ENCODE data around the gene PSPN. TPM values are rescaled to one million over a fixed set of nuclear protein-coding genes. Genes with fewer than 3 reads are reported as not detected.

The PSPN gene
- total RNA-seq, 1 experiment from 2014 or later = 3.4 TPM

GRCh38 chr19:6413721-6414643 is 38.2 kb upstream of the PSPN start:
- ATAC-seq (no peak), DNase-seq (ENCODE audit: low read depth, low spot score) (no peak)
- H3K4me2 ChIP-seq (ENCODE audit: low read length) = no peak overlapping the region
- BruUV-seq (replicated peaks) = TSS peak; percentile 50
- H3K9ac ChIP-seq (ENCODE audit: low read length) = no peak overlapping the region
- no peaks in the 10 kb centered on the region for H3K9me3 ChIP-seq (ENCODE audit: control insufficient read depth in 1 of 2, insufficient read depth in 1 of 2, low read depth in 1 of 2, low read length in 2 of 2)
- no peaks in the 10 kb centered on the region for H3K27me3 ChIP-seq (ENCODE audit: insufficient read depth, low read length)
- RAD21 ChIA-PET (ENCODE audit: low non-redundant PET in 1 of 2, low total read pairs in 2 of 2, uncharacterized antibody in 2 of 2, unreplicated experiment in 2 of 2) = no interaction called here
- no peak overlapping the region for H3K4me3 ChIP-seq (replicated peaks in 1 of 2; ENCODE audit: low read depth in 1 of 2, low read length in 2 of 2)
- peaks cover 39 to 45% of the 10 kb centered on the region in 2 experiments for H3K36me3 ChIP-seq (ENCODE audit: control insufficient read depth in 1 of 2, insufficient read depth in 2 of 2, low read length in 2 of 2)
- H3K9me2 ChIP-seq (ENCODE audit: insufficient read depth) = no peaks in the 10 kb centered on the region
- H3K79me2 ChIP-seq (ENCODE audit: insufficient read depth, low read length) = peaks cover 26% of the 10 kb centered on the region
- intact Hi-C loops (cut with micrococcal nuclease) = no loop called here
- CTCF ChIA-PET = no interaction called here
- H3K27ac ChIP-seq (ENCODE audit: low read depth, low read length) = no peak overlapping the region
- no peak overlapping the region for H2AFZ ChIP-seq (ENCODE audit: low read depth, low read length, poor library complexity, severe bottlenecking)
- H3K4me1 ChIP-seq (ENCODE audit: control insufficient read depth in 1 of 2, insufficient read depth in 2 of 2, low read length in 2 of 2) = no peaks in the 10 kb centered on the region
- no peaks in the 10 kb centered on the region for H4K20me1 ChIP-seq (ENCODE audit: insufficient read depth)
- POLR2A ChIA-PET = no interaction called here
- TF ChIP-seq ZFX (IDR thresholded peaks at IDR 0.05) = no peak
- 0 out of 6 replicates have a peak, but pooled peaks of 1 of the 3 experiments have one; percentile 10 for TF ChIP-seq CTCF (IDR thresholded peaks at IDR 0.05 in 2 of 3, conservative IDR thresholded peaks at IDR 0.05 in 1 of 3; ENCODE audit: borderline replicate concordance in 1 of 3, insufficient read depth in 1 of 3, low read depth in 2 of 3, low read length in 2 of 3)
- TF ChIP-seq CEBPB (IDR thresholded peaks at IDR 0.05; ENCODE audit: low read depth) = no peak

- ChIA-PET POLR2A (no interaction called here), RAD21 (ENCODE audit: low non-redundant PET in 1 of 2, low total read pairs in 2 of 2, uncharacterized antibody in 2 of 2, unreplicated experiment in 2 of 2) (no interaction called here), CTCF (no interaction called here)
- Histone ChIP-seq H3K36me3 (ENCODE audit: control insufficient read depth in 1 of 2, insufficient read depth in 2 of 2, low read length in 2 of 2) (peaks cover 32 to 38% of the 10 kb centered on the region in 2 experiments), H3K4me2 (ENCODE audit: low read length) (no peak overlapping the region), H2AFZ (ENCODE audit: low read depth, low read length, poor library complexity, severe bottlenecking) (no peak overlapping the region), H3K4me1 (ENCODE audit: control insufficient read depth in 1 of 2, insufficient read depth in 2 of 2, low read length in 2 of 2) (no peaks in the 10 kb centered on the region), H3K27me3 (ENCODE audit: insufficient read depth, low read length) (no peaks in the 10 kb centered on the region), H3K27ac (ENCODE audit: low read depth, low read length) (no peak overlapping the region), H4K20me1 (ENCODE audit: insufficient read depth) (no peaks in the 10 kb centered on the region), H3K9ac (ENCODE audit: low read length) (no peak overlapping the region), H3K9me2 (ENCODE audit: insufficient read depth) (no peaks in the 10 kb centered on the region), H3K9me3 (ENCODE audit: control insufficient read depth in 1 of 2, insufficient read depth in 1 of 2, low read depth in 1 of 2, low read length in 2 of 2) (no peaks in the 10 kb centered on the region), H3K79me2 (ENCODE audit: insufficient read depth, low read length) (peaks cover 19% of the 10 kb centered on the region; the same call in 1 of the 2 replicates), H3K4me3 (replicated peaks in 1 of 2; ENCODE audit: low read depth in 1 of 2, low read length in 2 of 2) (no peak overlapping the region)
- ATAC-seq = no peak
- DNase-seq (ENCODE audit: low read depth, low spot score) = no peak
- BruUV-seq (replicated peaks) = no TSS peak
- intact Hi-C loops (cut with micrococcal nuclease) = no loop called here
- no peak for TF ChIP-seq SP1 (IDR thresholded peaks at IDR 0.05; ENCODE audit: low read depth)
- TF ChIP-seq CEBPB (IDR thresholded peaks at IDR 0.05; ENCODE audit: low read depth) = no peak
- no peak for TF ChIP-seq EGR1 (IDR thresholded peaks at IDR 0.05; ENCODE audit: low read depth)
Measured at GRCh38 chr19:6413291-6413690, 37.6 kb upstream of the PSPN start.
